Rectal smooth muscle tissue (tissue), 1 donor: ENCODE data around the gene NTMT2.

ENCODE experiments used
- H3K27ac ChIP-seq: one replicate; pipeline ENCODE4 v1.7.0; 2013; ENCODE audit warnings: low read depth, low read length, inconsistent platforms
- H3K27me3 ChIP-seq: one replicate; pipeline ENCODE4 v1.7.0; 2013; ENCODE audit warnings: low read length; ENCODE audit not compliant: control insufficient read depth, insufficient read depth
- H3K36me3 ChIP-seq: one replicate; pipeline ENCODE4 v1.7.0; 2013; ENCODE audit warnings: low read length; ENCODE audit not compliant: control insufficient read depth, insufficient read depth
- H3K4me1 ChIP-seq: one replicate; pipeline ENCODE4 v1.7.0; 2013; ENCODE audit warnings: low read length; ENCODE audit not compliant: control insufficient read depth, insufficient read depth
- H3K4me3 ChIP-seq: one replicate; pipeline ENCODE4 v1.7.0; 2013; ENCODE audit warnings: low read length
- H3K9ac ChIP-seq: one replicate; pipeline ENCODE4 v1.7.0; 2013; ENCODE audit warnings: low read length

The NTMT2 gene

GRCh38 chr1:170200161-170200560, 54.4 kb downstream of the NTMT2 start:
- Histone ChIP-seq H3K27me3 (no peaks in the 10 kb centered on the region), H3K9ac (no peak overlapping the region), H3K4me3 (no peak overlapping the region), H3K4me1 (no peaks in the 10 kb centered on the region), H3K27ac (no peak overlapping the region), H3K36me3 (no peaks in the 10 kb centered on the region)

GRCh38 chr1:170200621-170201397, 55.0 kb downstream of the NTMT2 start:
- Histone ChIP-seq H3K4me1 (no peaks in the 10 kb centered on the region), H3K4me3 (no peak overlapping the region), H3K9ac (no peak overlapping the region), H3K27me3 (no peaks in the 10 kb centered on the region), H3K36me3 (no peaks in the 10 kb centered on the region), H3K27ac (no peak overlapping the region)

DNA sequence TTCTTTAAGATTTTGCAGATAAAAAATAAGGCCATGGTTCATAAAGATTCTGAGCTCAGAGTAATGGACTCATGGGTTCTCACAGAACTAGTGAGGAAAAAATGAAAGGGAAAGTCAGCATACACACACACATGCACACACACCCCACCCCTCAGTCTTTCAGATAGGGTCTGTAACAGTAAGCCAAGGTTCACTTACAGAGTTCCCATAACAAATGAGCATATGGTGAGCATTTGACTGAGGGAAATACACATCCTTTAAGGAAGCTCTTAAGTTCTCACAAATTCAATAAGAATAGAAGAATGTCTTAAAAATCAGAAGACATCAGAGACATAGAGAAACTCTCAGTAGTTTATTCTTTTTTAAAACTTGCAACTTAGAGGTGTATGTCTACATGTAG, 57.9 kb downstream of the NTMT2 start:
- no peaks in the 10 kb centered on the region for H3K27me3 ChIP-seq
- H3K4me3 ChIP-seq, result no peak overlapping the region
- H3K27ac ChIP-seq, result no peak overlapping the region
- H3K9ac ChIP-seq, result no peak overlapping the region
- no peaks in the 10 kb centered on the region for H3K4me1 ChIP-seq
- H3K36me3 ChIP-seq, result no peaks in the 10 kb centered on the region

DNA sequence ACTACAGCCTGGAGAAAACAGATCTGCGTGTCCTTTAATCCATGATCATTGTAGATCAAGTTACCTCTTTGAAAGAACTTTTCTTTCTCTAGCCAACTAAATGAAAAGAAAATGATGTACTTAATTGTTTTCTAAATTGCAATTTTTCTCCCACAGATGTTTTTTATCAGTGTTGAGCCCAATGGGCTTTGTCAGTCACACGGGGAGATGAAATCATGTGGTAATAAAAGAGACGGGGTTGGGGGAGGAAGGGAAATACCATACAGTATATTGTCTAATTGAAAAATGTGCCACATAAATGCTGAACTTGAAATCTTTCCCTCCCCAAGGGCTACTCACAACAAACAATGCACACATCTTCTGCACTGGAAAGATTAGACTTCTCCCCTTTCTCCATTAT, 58.4 kb downstream of the NTMT2 start:
- no peaks in the 10 kb centered on the region for H3K36me3 ChIP-seq

DNA sequence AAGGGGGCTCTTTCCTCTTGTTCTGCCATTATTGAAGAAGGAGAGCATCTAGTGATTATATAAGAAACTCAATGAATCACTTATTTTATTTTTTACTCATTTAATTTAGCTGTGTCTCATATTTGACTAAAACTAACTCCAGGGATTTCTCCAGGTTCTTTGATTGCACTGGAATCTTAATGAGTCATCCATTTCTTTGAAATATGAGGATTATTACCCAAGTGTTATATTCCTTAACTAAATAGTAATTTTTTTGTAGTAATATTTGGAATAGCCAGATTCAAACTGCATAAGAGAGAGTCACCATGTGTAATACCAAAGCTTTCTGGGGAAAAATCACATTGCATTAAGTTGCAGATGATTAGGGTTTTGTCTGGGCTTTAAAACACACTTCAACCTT, 59.5 kb downstream of the NTMT2 start:
- no peaks in the 10 kb centered on the region for H3K36me3 ChIP-seq
- H3K27ac ChIP-seq, result no peak overlapping the region

More for the DNA sequence above, 58.4 kb downstream of the NTMT2 start:
- Histone ChIP-seq H3K27ac (no peak overlapping the region), H3K27me3 (no peaks in the 10 kb centered on the region), H3K4me1 (no peaks in the 10 kb centered on the region), H3K9ac (no peak overlapping the region), H3K4me3 (no peak overlapping the region)

GRCh38 chr1:170209125-170209524, 63.4 kb downstream of the NTMT2 start:
- Histone ChIP-seq H3K36me3 (no peaks in the 10 kb centered on the region), H3K9ac (no peak overlapping the region), H3K27ac (no peak overlapping the region), H3K4me3 (no peak overlapping the region), H3K27me3 (no peaks in the 10 kb centered on the region), H3K4me1 (no peaks in the 10 kb centered on the region)

More for the DNA sequence above, 59.5 kb downstream of the NTMT2 start:
- no peak overlapping the region for H3K9ac ChIP-seq
- no peaks in the 10 kb centered on the region for H3K27me3 ChIP-seq
- no peak overlapping the region for H3K4me3 ChIP-seq
- no peaks in the 10 kb centered on the region for H3K4me1 ChIP-seq

DNA sequence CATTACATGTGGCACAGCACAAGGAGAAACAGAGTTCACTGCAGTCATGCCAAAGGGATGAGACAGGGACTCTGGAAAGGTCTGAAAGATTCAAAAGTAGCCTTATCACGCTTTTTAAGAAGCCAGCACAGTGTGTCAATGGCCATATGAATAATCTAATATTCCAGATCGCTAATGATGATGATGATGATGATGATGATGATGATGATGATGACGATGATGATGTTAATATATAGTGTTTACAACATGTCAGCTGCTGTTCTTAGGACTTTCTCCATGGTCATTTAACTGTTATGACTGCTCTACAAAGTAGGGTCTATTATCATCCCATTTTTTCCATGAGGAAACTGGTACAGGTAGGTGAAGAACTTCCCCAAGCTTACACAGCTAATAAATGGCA, 64.4 kb downstream of the NTMT2 start:
- Histone ChIP-seq H3K4me1 (no peaks in the 10 kb centered on the region), H3K9ac (no peak overlapping the region), H3K27me3 (no peaks in the 10 kb centered on the region), H3K27ac (no peak overlapping the region), H3K36me3 (no peaks in the 10 kb centered on the region), H3K4me3 (no peak overlapping the region)

GRCh38 chr1:170213596-170213995, 67.8 kb downstream of the NTMT2 start:
- Histone ChIP-seq H3K27me3 (no peaks in the 10 kb centered on the region), H3K36me3 (no peaks in the 10 kb centered on the region), H3K27ac (no peak overlapping the region), H3K4me1 (no peaks in the 10 kb centered on the region), H3K9ac (no peak overlapping the region), H3K4me3 (no peak overlapping the region)

- Histone ChIP-seq H3K4me3 (no peak overlapping the region), H3K27me3 (no peaks in the 10 kb centered on the region), H3K9ac (no peak overlapping the region), H3K36me3 (no peaks in the 10 kb centered on the region), H3K27ac (no peak overlapping the region), H3K4me1 (no peaks in the 10 kb centered on the region)
Observed at GRCh38 chr1:170214117-170215032, 68.6 kb downstream of the NTMT2 start.

DNA sequence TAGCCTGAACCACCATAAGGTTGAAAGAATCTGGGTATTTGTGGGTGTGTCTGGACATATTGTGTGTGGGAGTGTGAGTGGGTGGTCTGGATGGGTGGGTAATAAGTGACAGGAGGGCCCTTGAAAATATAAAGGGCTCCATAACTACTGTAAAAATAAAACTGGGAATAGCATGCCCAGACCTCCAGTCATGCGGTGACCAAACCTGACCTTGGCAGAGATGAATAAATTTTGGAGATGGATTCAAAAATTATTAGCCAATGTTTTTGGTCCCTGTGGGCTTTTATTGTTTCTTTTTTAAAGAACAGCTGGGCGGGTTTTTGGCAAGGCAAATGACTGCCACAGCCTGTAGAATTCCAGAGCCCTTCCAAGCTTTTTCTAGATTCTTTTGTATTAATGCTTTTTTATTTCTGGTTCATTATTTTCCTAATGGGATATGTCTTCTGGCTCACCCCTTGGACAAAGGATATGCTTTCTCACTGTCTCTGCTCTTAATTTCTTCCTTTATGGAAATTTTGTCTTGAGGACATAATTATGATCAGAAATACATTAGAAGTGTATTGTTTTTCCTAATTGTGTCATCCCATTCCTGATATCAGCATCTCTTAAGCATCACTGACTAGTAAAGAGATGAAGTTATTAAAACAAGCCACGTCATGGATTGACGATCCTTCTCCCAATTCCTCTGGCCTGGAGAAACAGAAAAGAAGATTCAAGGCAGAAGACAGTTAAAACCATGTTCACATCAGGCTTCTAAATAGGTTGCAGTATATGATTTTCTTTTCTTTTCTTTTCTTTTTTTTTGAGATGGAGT, 69.5 kb downstream of the NTMT2 start:
- no peak overlapping the region for H3K9ac ChIP-seq
- H3K4me1 ChIP-seq, result no peaks in the 10 kb centered on the region
- no peak overlapping the region for H3K4me3 ChIP-seq
- no peaks in the 10 kb centered on the region for H3K27me3 ChIP-seq
- no peaks in the 10 kb centered on the region for H3K36me3 ChIP-seq
- H3K27ac ChIP-seq, result no peak overlapping the region

DNA sequence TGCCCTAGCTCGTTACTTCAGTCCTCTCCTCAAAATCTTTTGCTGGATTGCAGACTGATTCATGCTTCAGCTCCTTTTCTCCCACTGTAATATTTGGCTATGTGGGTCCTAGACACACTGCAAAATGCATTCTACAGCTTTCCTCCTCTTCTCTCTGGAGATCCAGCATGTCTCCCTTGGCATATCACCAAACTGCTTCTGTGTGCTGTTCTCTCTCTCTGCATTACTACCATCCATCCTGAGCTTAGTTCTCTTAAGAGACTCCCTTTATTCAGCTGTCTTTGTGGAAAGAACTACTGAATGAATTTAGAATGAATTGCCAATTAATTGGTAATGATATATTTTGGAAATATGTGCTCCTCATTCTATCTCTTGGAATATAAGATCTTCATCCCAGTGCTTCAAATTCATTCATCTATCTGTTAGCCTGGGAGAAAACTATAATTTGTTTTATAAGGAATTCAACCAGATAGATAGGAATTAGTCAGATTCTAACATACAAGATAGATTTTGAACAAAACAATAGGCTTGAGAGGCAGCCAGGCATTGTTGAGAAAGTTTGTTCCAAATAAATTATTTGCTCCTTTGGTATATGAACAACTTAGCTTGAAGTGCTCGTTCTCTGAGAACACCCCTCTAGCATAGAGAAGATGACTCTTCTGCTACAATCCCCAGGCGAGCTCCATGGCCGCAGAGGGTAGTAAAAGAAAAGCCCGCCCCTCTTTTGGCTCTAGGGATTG, 71.9 kb downstream of the NTMT2 start:
- H3K9ac ChIP-seq, result no peak overlapping the region
- no peaks in the 10 kb centered on the region for H3K36me3 ChIP-seq
- no peaks in the 10 kb centered on the region for H3K4me1 ChIP-seq
- no peak overlapping the region for H3K27ac ChIP-seq
- no peak overlapping the region for H3K4me3 ChIP-seq
- no peaks in the 10 kb centered on the region for H3K27me3 ChIP-seq
